Stomach smooth muscle (tissue), 2 donors: ENCODE data around the gene ST6GALNAC3.

Experiments used
- H3K27ac ChIP-seq: one replicate; pipeline ENCODE4 v1.7.0; 2013; ENCODE audit warnings: mild to moderate bottlenecking, low read length, inconsistent platforms
- H3K27me3 ChIP-seq, 2 donors: one replicate each; pipeline ENCODE4 v1.7.0; 2013; ENCODE audit warnings: low read length in 2 of 2; ENCODE audit not compliant: insufficient read depth in 2 of 2, control insufficient read depth in 1 of 2
- H3K36me3 ChIP-seq, 2 donors: one replicate each; pipeline ENCODE4 v1.7.0; 2013; ENCODE audit warnings: low read length in 2 of 2; ENCODE audit not compliant: control insufficient read depth in 2 of 2, insufficient read depth in 2 of 2
- H3K4me1 ChIP-seq: one replicate; pipeline ENCODE4 v1.7.0; 2013; ENCODE audit warnings: low read length; ENCODE audit not compliant: control insufficient read depth, insufficient read depth
- H3K4me3 ChIP-seq, 2 donors: one replicate each; pipeline ENCODE4 v1.7.0; 2013; ENCODE audit warnings: low read length in 2 of 2
- H3K9ac ChIP-seq, 2 donors: one replicate each; pipeline ENCODE4 v1.7.0; 2013; ENCODE audit warnings: low read length in 2 of 2, mild to moderate bottlenecking in 1 of 2
- H3K9me3 ChIP-seq, 2 donors: one replicate each; pipeline ENCODE4 v1.7.0; 2013; ENCODE audit warnings: low read length in 2 of 2; ENCODE audit not compliant: control insufficient read depth in 2 of 2
- donor health status: healthy.
- donor health status: Pancreatic carcinoma.

ST6GALNAC3 gene

GRCh38 chr1:76218888-76219287, 144.3 kb downstream of the ST6GALNAC3 start:
- no peaks in the 10 kb centered on the region for H3K27me3 ChIP-seq
- H3K27ac ChIP-seq = no peak overlapping the region
- H3K4me3 ChIP-seq = no peak overlapping the region

DNA sequence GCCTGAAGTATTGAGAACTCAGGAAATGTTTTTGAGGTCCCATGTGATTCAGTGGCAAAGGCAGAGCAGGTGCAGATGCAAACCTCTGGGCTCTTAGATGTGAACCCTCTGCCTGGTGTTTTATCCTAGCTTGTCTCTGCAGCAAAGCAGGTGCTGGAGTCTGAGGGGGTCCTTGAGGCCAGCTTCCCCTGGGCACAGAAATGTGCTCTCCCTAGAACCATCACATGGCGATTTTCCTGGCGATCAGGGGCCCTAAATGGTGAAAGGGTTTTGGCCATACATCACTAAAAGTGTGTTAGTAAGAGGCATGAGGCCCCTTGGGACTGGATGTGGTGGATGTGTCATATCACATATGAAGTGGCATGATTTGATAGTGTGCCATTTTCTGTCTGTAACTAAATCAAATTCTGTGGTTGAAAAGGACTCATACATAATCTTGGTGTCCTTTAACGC, 144.8 kb downstream of the ST6GALNAC3 start:
- Histone ChIP-seq H3K4me3 (no peak overlapping the region), H3K27me3 (no peaks in the 10 kb centered on the region), H3K36me3 (no peaks in the 10 kb centered on the region), H3K9ac (no peak overlapping the region), H3K4me1 (no peaks in the 10 kb centered on the region), H3K9me3 (no peaks in the 10 kb centered on the region), H3K27ac (no peak overlapping the region)

More at GRCh38 chr1:76218888-76219287, 144.3 kb downstream of the ST6GALNAC3 start:
- no peaks in the 10 kb centered on the region for H3K4me1 ChIP-seq
- no peak overlapping the region for H3K9ac ChIP-seq
- no peaks in the 10 kb centered on the region for H3K36me3 ChIP-seq
- H3K9me3 ChIP-seq = no peaks in the 10 kb centered on the region

- Histone ChIP-seq H3K36me3 (no peaks in the 10 kb centered on the region), H3K27me3 (no peaks in the 10 kb centered on the region), H3K4me1 (no peaks in the 10 kb centered on the region), H3K4me3 (no peak overlapping the region), H3K27ac (no peak overlapping the region), H3K9ac (no peak overlapping the region), H3K9me3 (no peaks in the 10 kb centered on the region)
These were observed 150.2 kb downstream of the ST6GALNAC3 start for GRCh38 chr1:76224752-76225151.

- H3K4me3 ChIP-seq = no peak overlapping the region
- H3K9me3 ChIP-seq = no peaks in the 10 kb centered on the region
- H3K27ac ChIP-seq = no peak overlapping the region
- H3K36me3 ChIP-seq = no peaks in the 10 kb centered on the region
- no peaks in the 10 kb centered on the region for H3K4me1 ChIP-seq
- no peak overlapping the region for H3K9ac ChIP-seq
- no peaks in the 10 kb centered on the region for H3K27me3 ChIP-seq
These were observed 151.0 kb downstream of the ST6GALNAC3 start for GRCh38 chr1:76225526-76225925.

DNA sequence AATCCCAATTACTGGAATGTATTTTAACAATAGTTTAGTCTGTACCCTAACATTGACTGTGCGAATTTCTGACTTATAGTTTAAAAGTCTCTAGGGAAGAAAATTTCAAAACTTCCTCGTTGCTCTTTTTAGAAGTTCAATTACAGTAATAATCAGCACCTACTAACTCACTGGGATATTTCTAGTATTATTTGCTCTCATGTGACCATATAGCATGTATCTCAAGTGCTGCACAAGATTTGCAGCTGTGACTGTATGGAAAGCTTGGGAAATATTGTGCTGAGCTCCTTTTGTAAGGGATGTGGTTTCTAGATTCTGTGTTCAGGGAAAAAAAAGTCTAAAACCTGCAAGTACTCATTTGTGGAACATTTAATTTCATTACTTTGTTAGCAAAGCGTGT, 153.1 kb downstream of the ST6GALNAC3 start:
- Histone ChIP-seq H3K27ac (no peak overlapping the region), H3K36me3 (no peaks in the 10 kb centered on the region), H3K27me3 (no peaks in the 10 kb centered on the region), H3K4me3 (no peak overlapping the region), H3K4me1 (no peaks in the 10 kb centered on the region), H3K9me3 (no peaks in the 10 kb centered on the region), H3K9ac (no peak overlapping the region)

GRCh38 chr1:76229279-76230005, 154.9 kb downstream of the ST6GALNAC3 start:
- Histone ChIP-seq H3K36me3 (no peaks in the 10 kb centered on the region), H3K9me3 (no peaks in the 10 kb centered on the region), H3K27me3 (no peaks in the 10 kb centered on the region), H3K27ac (no peak overlapping the region), H3K9ac (no peak overlapping the region), H3K4me3 (no peak overlapping the region), H3K4me1 (no peaks in the 10 kb centered on the region)

DNA sequence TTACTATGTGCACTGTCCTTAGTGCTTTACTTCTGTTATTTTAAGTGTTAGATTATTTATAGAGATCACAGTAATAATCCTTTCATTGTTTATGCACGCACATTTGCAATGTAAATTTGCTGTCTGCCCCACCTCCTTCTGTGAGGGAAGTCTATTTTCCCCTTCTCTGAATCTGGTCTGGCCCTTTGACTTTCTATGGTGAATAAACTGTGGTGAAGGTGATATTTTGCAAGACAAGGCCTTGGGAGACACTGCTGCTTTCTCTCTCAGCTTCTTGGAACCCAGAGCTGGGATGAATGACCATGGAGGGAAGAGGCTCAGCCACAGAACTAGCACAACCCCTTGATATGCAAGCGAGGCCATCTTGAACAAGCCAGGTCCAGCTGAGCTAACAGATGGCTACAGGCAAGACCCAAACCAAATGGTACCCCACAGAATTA, 156.3 kb downstream of the ST6GALNAC3 start:
- no peak overlapping the region for H3K9ac ChIP-seq
- no peaks in the 10 kb centered on the region for H3K27me3 ChIP-seq
- no peaks in the 10 kb centered on the region for H3K9me3 ChIP-seq
- no peak overlapping the region for H3K4me3 ChIP-seq
- H3K27ac ChIP-seq = no peak overlapping the region
- no peaks in the 10 kb centered on the region for H3K36me3 ChIP-seq
- H3K4me1 ChIP-seq = no peaks in the 10 kb centered on the region

- no peaks in the 10 kb centered on the region for H3K9me3 ChIP-seq
- H3K9ac ChIP-seq = no peak overlapping the region
- H3K27me3 ChIP-seq = no peaks in the 10 kb centered on the region
- H3K4me1 ChIP-seq = no peaks in the 10 kb centered on the region
- no peak overlapping the region for H3K4me3 ChIP-seq
- no peaks in the 10 kb centered on the region for H3K36me3 ChIP-seq
- no peak overlapping the region for H3K27ac ChIP-seq
These were observed 156.8 kb downstream of the ST6GALNAC3 start for GRCh38 chr1:76231320-76231719.

DNA sequence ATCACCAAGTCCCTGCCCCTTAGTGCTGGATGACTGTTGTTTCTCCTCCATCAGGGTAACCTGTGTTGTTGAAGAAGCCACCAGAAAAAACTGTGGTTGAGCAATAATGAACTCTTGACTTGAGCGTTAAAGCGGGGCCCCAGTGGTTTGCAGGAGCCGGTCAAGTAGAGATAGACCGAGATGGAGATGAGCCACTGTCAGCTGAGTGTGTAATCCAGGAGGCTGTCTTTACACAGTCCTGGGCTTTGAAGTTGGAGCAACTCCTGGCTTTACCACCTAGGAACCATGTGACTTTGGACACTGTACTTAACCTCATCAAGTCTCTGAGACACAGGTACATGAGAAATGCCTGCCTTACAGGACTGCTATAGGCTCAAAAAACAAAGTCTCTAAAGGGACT, 158.1 kb downstream of the ST6GALNAC3 start:
- Histone ChIP-seq H3K9me3 (no peaks in the 10 kb centered on the region), H3K4me3 (no peak overlapping the region), H3K27me3 (no peaks in the 10 kb centered on the region), H3K4me1 (no peaks in the 10 kb centered on the region), H3K27ac (no peak overlapping the region), H3K36me3 (no peaks in the 10 kb centered on the region), H3K9ac (no peak overlapping the region)

- Histone ChIP-seq H3K9me3 (no peaks in the 10 kb centered on the region), H3K4me1 (peaks cover 3% of the 10 kb centered on the region), H3K9ac (no peak overlapping the region), H3K36me3 (no peaks in the 10 kb centered on the region), H3K4me3 (no peak overlapping the region), H3K27ac (no peak overlapping the region), H3K27me3 (no peaks in the 10 kb centered on the region)
These were observed 159.5 kb downstream of the ST6GALNAC3 start for GRCh38 chr1:76234061-76234460.

GRCh38 chr1:76237211-76237610, 162.7 kb downstream of the ST6GALNAC3 start:
- H3K9me3 ChIP-seq = no peaks in the 10 kb centered on the region
- no peaks in the 10 kb centered on the region for H3K27me3 ChIP-seq
- H3K4me1 ChIP-seq = peaks cover 5% of the 10 kb centered on the region
- no peak overlapping the region for H3K9ac ChIP-seq
- no peak overlapping the region for H3K27ac ChIP-seq
- H3K36me3 ChIP-seq = no peaks in the 10 kb centered on the region
- no peak overlapping the region for H3K4me3 ChIP-seq
